Measurements from ENCODE around the gene AOPEP. TPM values are rescaled to one million over a fixed set of nuclear protein-coding genes. Genes with fewer than 3 reads are reported as not detected.

AOPEP gene
- total and polyA plus RNA-seq, 12 donors, result 110 to 250 (median 161) TPM

- Histone ChIP-seq H3K4me3 (no peak overlapping the region), H3K27ac (peak overlapping the region in 6 of 10 donors; percentile 15 to 80 (median 66)), H3K4me1 (peaks cover 2 to 55% (median 20%) of the 10 kb centered on the region in 9 donors), H3K9me3 (no peaks in the 10 kb centered on the region), H3K36me3 (peaks cover 0 to 2% (median 0%) of the 10 kb centered on the region in 9 donors), H3K27me3 (no peaks in the 10 kb centered on the region)
- ATAC-seq, result no peak
- intact Hi-C loops (cut with DNase I), result no loop called here
- no peak for DNase-seq
- TF ChIP-seq CTCF (IDR thresholded peaks at IDR 0.05), result no peak
- 89% methylated on average over 2 of the region's 2 CpGs for WGBS, 2 donors
Observed at GRCh38 chr9:94818178-94818541, 91.7 kb downstream of the AOPEP start.

- Histone ChIP-seq H3K4me3 (no peak overlapping the region), H3K36me3 (peaks cover 0 to 2% (median 0%) of the 10 kb centered on the region in 9 donors), H3K4me1 (peaks cover 0 to 58% (median 20%) of the 10 kb centered on the region in 9 donors), H3K27ac (peak overlapping the region in 9 of 10 donors; percentile 13 to 80 (median 57)), H3K9me3 (no peaks in the 10 kb centered on the region), H3K27me3 (no peaks in the 10 kb centered on the region)
- peak; percentile 46 to 74 (median 65) for ATAC-seq
- TF ChIP-seq CTCF (IDR thresholded peaks at IDR 0.05), result no peak
- 55 to 64% methylated on average over 8 of the region's 8 CpGs for WGBS, 2 donors
- peak; percentile 26 to 31 for DNase-seq
- intact Hi-C loops (cut with DNase I), result no loop called here
Observed at GRCh38 chr9:94819161-94819687, 92.7 kb downstream of the AOPEP start.

- intact Hi-C loops (cut with DNase I), result no loop called here
- ATAC-seq (no peak), DNase-seq (no peak)
- TF ChIP-seq CTCF (IDR thresholded peaks at IDR 0.05), result no peak
- Histone ChIP-seq H3K9me3 (no peaks in the 10 kb centered on the region), H3K27ac (peak overlapping the region in 4 of 10 donors; percentile 38 to 77 (median 62)), H3K36me3 (peaks cover 0 to 3% (median 0%) of the 10 kb centered on the region in 9 donors), H3K4me1 (peaks cover 0 to 79% (median 32%) of the 10 kb centered on the region in 9 donors), H3K4me3 (no peak overlapping the region), H3K27me3 (no peaks in the 10 kb centered on the region)
- WGBS, 2 donors, result 92% methylated on average over 3 of the region's 3 CpGs
Observed at GRCh38 chr9:94821098-94821887, 94.8 kb downstream of the AOPEP start.

- H3K27ac ChIP-seq, result peak overlapping the region in 7 of 10 donors; percentile 38 to 77 (median 53)
Observed at GRCh38 chr9:94822273-94822672, 95.8 kb downstream of the AOPEP start.

More at GRCh38 chr9:94822273-94822672, 95.8 kb downstream of the AOPEP start:
- Histone ChIP-seq H3K4me3 (no peak overlapping the region), H3K27me3 (no peaks in the 10 kb centered on the region), H3K36me3 (peaks cover 0 to 4% (median 0%) of the 10 kb centered on the region in 9 donors), H3K9me3 (no peaks in the 10 kb centered on the region), H3K4me1 (peaks cover 0 to 87% (median 40%) of the 10 kb centered on the region in 9 donors)
- intact Hi-C loops (cut with DNase I), result no loop called here
- 67 to 78% methylated on average over 2 of the region's 2 CpGs for WGBS, 2 donors
- ATAC-seq (peak in 4 of 8 donors; percentile 9 to 43 (median 32)), DNase-seq (no peak)
- TF ChIP-seq CTCF (IDR thresholded peaks at IDR 0.05), result no peak
